ENCODE results near the gene BCL7C. TPM values are rescaled to one million over a fixed set of nuclear protein-coding genes. Genes with fewer than 3 reads are reported as not detected.

The BCL7C gene
- total RNA-seq, 3 donors from 2014 or later: 22.1 to 24.8 (median 23.7) TPM

DNA sequence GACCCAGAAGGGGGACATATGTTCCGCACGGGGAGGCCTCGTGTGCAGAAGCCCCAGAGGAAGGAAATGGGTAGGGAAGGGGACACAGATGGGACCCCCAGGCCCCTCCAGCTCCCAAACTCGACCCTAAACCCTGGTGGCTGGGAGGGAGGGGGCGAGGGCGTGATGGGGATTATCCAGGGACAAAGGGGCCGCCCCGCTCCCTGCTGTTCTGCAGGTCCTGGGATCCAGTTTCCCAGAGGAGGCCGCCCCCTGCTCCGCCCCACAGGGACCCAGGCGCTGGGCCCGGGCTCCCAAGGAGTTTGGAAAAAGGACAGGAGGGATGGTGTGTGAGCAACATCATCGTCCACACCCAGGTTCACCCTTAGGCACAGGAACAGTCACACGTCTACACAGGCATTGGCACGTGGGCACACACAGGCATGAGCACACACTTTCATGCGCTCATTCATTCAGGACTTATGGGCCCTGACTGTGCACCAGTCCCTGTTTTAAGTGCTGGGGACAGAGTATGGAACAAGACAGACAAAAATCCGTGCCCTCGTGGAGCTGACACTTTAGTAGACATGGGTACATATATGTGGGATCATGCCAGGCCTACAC is 16.7 kb upstream of the BCL7C start:
- no peaks in the 10 kb centered on the region for H3K36me3 Mint-ChIP-seq (ENCODE audit: insufficient read depth)
- peaks cover 9% of the 10 kb centered on the region for H3K4me1 Mint-ChIP-seq (ENCODE audit: low read depth)
- ATAC-seq (no peak), DNase-seq (no peak)
- H3K4me3 Mint-ChIP-seq: no peak overlapping the region
- no peaks in the 10 kb centered on the region for H3K27me3 Mint-ChIP-seq (ENCODE audit: low read depth)
- H3K9me3 Mint-ChIP-seq: no peaks in the 10 kb centered on the region

GRCh38 chr16:30907064-30907463 is 13.2 kb upstream of the BCL7C start:
- DNase-seq (no peak), ATAC-seq (no peak)
- H3K9me3 Mint-ChIP-seq: no peaks in the 10 kb centered on the region
- no peak overlapping the region for H3K4me3 Mint-ChIP-seq
- H3K36me3 Mint-ChIP-seq (ENCODE audit: insufficient read depth): no peaks in the 10 kb centered on the region
- H3K27me3 Mint-ChIP-seq (ENCODE audit: low read depth): no peaks in the 10 kb centered on the region
- H3K4me1 Mint-ChIP-seq (ENCODE audit: low read depth): peaks cover 20% of the 10 kb centered on the region

DNA sequence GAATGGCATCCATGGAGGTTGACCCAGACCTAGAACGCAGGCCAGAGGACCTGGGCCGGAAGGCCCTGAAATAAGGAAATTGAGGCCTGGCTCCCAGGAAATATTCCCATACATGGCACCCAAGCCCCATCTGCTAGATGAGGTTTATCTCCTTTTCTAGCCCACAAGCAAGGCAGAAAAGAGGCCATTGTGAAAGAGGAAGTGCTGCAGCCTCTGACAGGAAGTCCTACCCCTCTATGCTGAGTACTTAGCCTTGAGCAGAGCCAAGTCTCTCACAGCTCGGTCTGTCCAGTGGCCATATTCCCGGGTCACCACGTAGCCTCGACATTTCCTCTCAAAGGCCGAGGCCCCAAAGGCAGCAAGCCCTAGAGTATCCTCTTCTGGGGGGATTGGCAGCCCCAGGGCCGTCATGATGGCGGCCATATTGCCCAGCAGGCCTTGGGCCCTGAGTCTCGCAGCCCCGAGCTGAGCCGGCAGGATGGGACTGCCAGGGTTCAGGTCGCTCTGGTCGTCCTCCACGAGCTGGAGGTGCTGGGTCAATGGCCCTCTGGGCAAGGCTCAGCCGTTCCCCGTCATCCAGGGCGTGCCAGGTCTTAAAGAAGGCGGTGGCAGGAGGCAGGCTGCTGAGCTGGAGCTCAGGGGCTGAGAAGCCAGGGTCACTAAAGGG is 10.4 kb upstream of the BCL7C start:
- H3K4me1 Mint-ChIP-seq (ENCODE audit: low read depth): peaks cover 27% of the 10 kb centered on the region
- no peak overlapping the region for H3K4me3 Mint-ChIP-seq
- H3K36me3 Mint-ChIP-seq (ENCODE audit: insufficient read depth): no peaks in the 10 kb centered on the region
- no peak for DNase-seq
- H3K27me3 Mint-ChIP-seq (ENCODE audit: low read depth): no peaks in the 10 kb centered on the region
- ATAC-seq: no peak
- H3K9me3 Mint-ChIP-seq: no peaks in the 10 kb centered on the region

DNA sequence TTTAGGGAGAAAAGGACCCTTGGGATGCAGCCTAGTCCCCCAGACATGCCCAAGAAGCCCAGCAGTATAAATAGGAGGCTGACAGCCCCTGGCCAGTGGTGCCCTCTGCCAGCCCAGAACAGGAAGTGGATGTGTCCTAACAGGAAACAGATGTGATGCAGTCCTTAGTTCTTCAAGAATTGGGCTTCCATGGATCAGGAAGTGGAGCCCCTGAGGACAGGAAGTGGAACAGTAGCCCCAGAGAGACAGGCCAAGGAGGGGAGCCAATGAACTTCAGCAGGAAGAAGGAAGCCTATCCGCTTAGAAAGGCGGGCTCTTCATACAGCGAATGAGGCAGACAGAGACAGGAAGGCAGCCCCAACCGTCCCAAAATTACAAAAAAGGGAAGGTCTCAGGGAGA is 9.7 kb upstream of the BCL7C start:
- H3K4me1 Mint-ChIP-seq (ENCODE audit: low read depth): peaks cover 27% of the 10 kb centered on the region
- H3K27me3 Mint-ChIP-seq (ENCODE audit: low read depth): no peaks in the 10 kb centered on the region
- ATAC-seq (no peak), DNase-seq (no peak)
- no peaks in the 10 kb centered on the region for H3K36me3 Mint-ChIP-seq (ENCODE audit: insufficient read depth)
- H3K4me3 Mint-ChIP-seq: no peak overlapping the region
- no peaks in the 10 kb centered on the region for H3K9me3 Mint-ChIP-seq

DNA sequence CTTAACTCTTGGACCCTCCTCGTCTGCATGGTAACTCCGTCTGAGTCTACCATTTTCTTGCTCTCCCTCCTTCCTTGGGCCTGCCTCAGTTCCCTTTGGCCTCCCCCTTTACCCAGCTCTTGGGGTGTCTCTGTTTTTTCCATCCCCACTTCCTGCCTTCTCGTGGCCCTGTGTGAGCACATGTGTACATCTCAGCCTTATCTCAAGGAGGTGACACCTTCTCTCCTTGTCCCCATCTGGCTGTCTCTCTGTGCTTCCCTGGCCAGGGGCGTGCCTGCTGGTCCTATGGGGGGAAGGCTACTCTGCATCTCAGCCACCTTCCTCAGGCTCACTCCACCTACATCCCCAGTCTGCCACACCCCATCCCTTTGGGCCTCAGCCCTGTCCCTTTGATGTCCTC is 9.1 kb upstream of the BCL7C start:
- Mint-ChIP-seq H3K9me3 (no peaks in the 10 kb centered on the region), H3K27me3 (ENCODE audit: low read depth) (no peaks in the 10 kb centered on the region), H3K4me1 (ENCODE audit: low read depth) (peaks cover 27% of the 10 kb centered on the region), H3K36me3 (ENCODE audit: insufficient read depth) (no peaks in the 10 kb centered on the region), H3K4me3 (peak overlapping the region; percentile 87)
- DNase-seq (no peak), ATAC-seq (no peak)

DNA sequence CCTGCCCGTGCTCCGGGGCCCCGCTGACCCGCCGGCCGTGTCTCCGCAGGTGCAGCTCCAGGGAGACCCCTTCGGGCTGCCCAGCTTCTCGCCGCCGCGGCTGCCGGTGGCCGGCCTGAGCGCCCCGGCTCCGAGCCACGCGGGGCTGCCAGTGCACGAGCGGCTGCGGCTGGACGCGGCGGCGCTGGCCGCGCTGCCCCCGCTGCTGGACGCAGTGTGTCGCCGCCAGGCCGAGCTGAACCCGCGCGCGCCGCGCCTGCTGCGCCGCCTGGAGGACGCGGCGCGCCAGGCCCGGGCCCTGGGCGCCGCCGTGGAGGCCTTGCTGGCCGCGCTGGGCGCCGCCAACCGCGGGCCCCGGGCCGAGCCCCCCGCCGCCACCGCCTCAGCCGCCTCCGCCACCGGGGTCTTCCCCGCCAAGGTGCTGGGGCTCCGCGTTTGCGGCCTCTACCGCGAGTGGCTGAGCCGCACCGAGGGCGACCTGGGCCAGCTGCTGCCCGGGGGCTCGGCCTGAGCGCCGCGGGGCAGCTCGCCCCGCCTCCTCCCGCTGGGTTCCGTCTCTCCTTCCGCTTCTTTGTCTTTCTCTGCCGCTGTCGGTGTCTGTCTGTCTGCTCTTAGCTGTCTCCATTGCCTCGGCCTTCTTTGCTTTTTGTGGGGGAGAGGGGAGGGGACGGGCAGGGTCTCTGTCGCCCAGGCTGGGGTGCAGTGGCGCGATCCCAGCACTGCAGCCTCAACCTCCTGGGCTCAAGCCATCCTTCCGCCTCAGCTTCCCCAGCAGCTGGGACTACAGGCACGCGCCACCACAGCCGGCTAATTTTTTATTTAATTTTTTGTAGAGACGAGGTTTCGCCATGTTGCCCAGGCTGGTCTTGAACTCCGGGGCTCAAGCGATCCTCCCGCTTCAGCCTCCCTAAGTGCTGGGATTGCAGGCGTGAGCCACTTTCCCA is 8.4 kb upstream of the BCL7C start:
- ATAC-seq: peak; percentile 92 to 95
- peak; percentile 41 for DNase-seq
- H3K4me3 Mint-ChIP-seq: peak overlapping the region; percentile 87
- peaks cover 20% of the 10 kb centered on the region for H3K4me1 Mint-ChIP-seq (ENCODE audit: low read depth)
- no peaks in the 10 kb centered on the region for H3K27me3 Mint-ChIP-seq (ENCODE audit: low read depth)
- no peaks in the 10 kb centered on the region for H3K9me3 Mint-ChIP-seq
- no peaks in the 10 kb centered on the region for H3K36me3 Mint-ChIP-seq (ENCODE audit: insufficient read depth)

GRCh38 chr16:30901201-30902028 is 7.5 kb upstream of the BCL7C start:
- Mint-ChIP-seq H3K4me3 (peak overlapping the region; percentile 68), H3K9me3 (no peaks in the 10 kb centered on the region), H3K4me1 (ENCODE audit: low read depth) (peaks cover 25% of the 10 kb centered on the region), H3K27me3 (ENCODE audit: low read depth) (no peaks in the 10 kb centered on the region), H3K36me3 (ENCODE audit: insufficient read depth) (no peaks in the 10 kb centered on the region)
- ATAC-seq (peak in 1 of 2 donors; percentile 3), DNase-seq (no peak)

GRCh38 chr16:30900588-30900987 is 6.7 kb upstream of the BCL7C start:
- no peak overlapping the region for H3K4me3 Mint-ChIP-seq
- no peaks in the 10 kb centered on the region for H3K9me3 Mint-ChIP-seq
- peaks cover 31% of the 10 kb centered on the region for H3K4me1 Mint-ChIP-seq (ENCODE audit: low read depth)
- no peaks in the 10 kb centered on the region for H3K36me3 Mint-ChIP-seq (ENCODE audit: insufficient read depth)
- no peaks in the 10 kb centered on the region for H3K27me3 Mint-ChIP-seq (ENCODE audit: low read depth)
- no peak for ATAC-seq
- no peak for DNase-seq

GRCh38 chr16:30899794-30900193 is 5.9 kb upstream of the BCL7C start:
- Mint-ChIP-seq H3K4me3 (peak overlapping the region; percentile 16), H3K9me3 (no peaks in the 10 kb centered on the region), H3K27me3 (ENCODE audit: low read depth) (no peaks in the 10 kb centered on the region), H3K36me3 (ENCODE audit: insufficient read depth) (no peaks in the 10 kb centered on the region), H3K4me1 (ENCODE audit: low read depth) (peaks cover 37% of the 10 kb centered on the region)
- ATAC-seq (no peak), DNase-seq (no peak)

- Mint-ChIP-seq H3K4me3 (peak overlapping the region; percentile 56), H3K4me1 (ENCODE audit: low read depth) (peaks cover 40% of the 10 kb centered on the region), H3K27me3 (ENCODE audit: low read depth) (no peaks in the 10 kb centered on the region), H3K9me3 (no peaks in the 10 kb centered on the region), H3K36me3 (ENCODE audit: insufficient read depth) (no peaks in the 10 kb centered on the region)
- ATAC-seq (peak; percentile 66), DNase-seq (peak; percentile 77)
These were observed 3.2 kb upstream of the BCL7C start for GRCh38 chr16:30896889-30897733.

GRCh38 chr16:30896261-30896888 is 2.5 kb upstream of the BCL7C start, which contains the start of gene CTF1:
Gene CTF1, plus strand, starts transcription at chr16:30896614. Its CDS starts 30 bp downstream, at chr16:30896644.
- DNase-seq (no peak), ATAC-seq (peak in 1 of 2 donors; percentile 2)
- Mint-ChIP-seq H3K36me3 (ENCODE audit: insufficient read depth) (no peaks in the 10 kb centered on the region), H3K27me3 (ENCODE audit: low read depth) (no peaks in the 10 kb centered on the region), H3K9me3 (no peaks in the 10 kb centered on the region), H3K4me3 (peak within 1 kb of the TSS; percentile 56), H3K4me1 (ENCODE audit: low read depth) (peaks cover 40% of the 10 kb centered on the region)

DNA sequence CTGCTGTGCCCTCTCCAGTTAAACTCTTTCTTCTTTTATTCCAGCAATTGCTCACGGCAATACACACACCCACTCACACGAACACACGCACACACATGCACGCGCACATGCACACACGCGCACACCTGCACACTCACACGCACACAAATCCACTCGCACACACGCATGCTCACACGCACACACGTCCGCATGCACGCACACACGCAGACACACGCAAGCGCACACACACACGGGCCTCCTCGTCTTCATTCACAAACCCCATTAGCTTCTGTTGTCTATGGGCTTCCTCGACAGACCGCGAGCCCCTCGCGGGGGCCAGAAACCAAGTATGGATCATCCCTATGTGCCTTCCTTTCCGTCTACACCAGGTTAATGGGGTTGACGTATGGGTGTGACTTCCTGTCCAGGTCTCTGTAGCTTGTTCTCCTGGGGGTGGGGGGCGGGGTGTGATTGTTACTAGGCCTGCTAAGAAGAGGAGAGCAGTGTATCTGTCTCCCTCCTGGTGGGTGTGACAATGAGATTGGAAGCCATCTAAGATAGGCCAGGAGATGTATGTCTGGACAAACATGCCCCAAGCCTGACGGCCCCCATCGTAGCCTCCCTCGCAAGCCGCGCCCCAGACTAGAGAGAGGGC is 1.9 kb upstream of the BCL7C start:
- ATAC-seq: no peak
- Mint-ChIP-seq H3K9me3 (no peaks in the 10 kb centered on the region), H3K27me3 (ENCODE audit: low read depth) (no peaks in the 10 kb centered on the region), H3K36me3 (ENCODE audit: insufficient read depth) (no peaks in the 10 kb centered on the region), H3K4me3 (peak overlapping the region; percentile 13), H3K4me1 (ENCODE audit: low read depth) (peaks cover 35% of the 10 kb centered on the region)
- no peak for DNase-seq

All from activated T-cell treated with anti-CD3 and anti-CD28 coated beads, Interleukin-2, amount 50 U/mL, for 4 hours (primary cell).